Stimulated activated CD4-positive, alpha-beta T cell treated with anti-CD3 and anti-CD28 coated beads, Interleukin-1b, Interleukin-23, amount 100 ng/mL, for 48 hours (primary cell): ENCODE results near the gene MAP1LC3B2.

Source experiments
- DNase-seq: peaks from one replicate; pipeline ENCODE4 v3.0.0-alpha.2; 2020

MAP1LC3B2 gene

GRCh38 chr12:116597886-116598285 is 38.7 kb downstream of the MAP1LC3B2 start:
- no peak for DNase-seq

- no peak for DNase-seq
Measured at GRCh38 chr12:116598311-116599284, 39.4 kb downstream of the MAP1LC3B2 start.

- DNase-seq, result peak; percentile 49
Measured at GRCh38 chr12:116599285-116600136, 40.3 kb downstream of the MAP1LC3B2 start.

- DNase-seq, result no peak
Measured at GRCh38 chr12:116600959-116601918, 42.1 kb downstream of the MAP1LC3B2 start.

- DNase-seq, result no peak
Measured at GRCh38 chr12:116601933-116602810, 43.0 kb downstream of the MAP1LC3B2 start.

- DNase-seq, result no peak
Measured at GRCh38 chr12:116603546-116604177, 44.5 kb downstream of the MAP1LC3B2 start.

GRCh38 chr12:116604178-116604895 is 45.2 kb downstream of the MAP1LC3B2 start:
- no peak for DNase-seq

- DNase-seq, result no peak
Measured at GRCh38 chr12:116604951-116605641, 45.9 kb downstream of the MAP1LC3B2 start.

- DNase-seq, result no peak
Measured at GRCh38 chr12:116606397-116606796, 47.2 kb downstream of the MAP1LC3B2 start.

GRCh38 chr12:116607039-116607438 is 47.9 kb downstream of the MAP1LC3B2 start:
- no peak for DNase-seq

- peak; percentile 15 for DNase-seq
Measured at GRCh38 chr12:116609319-116610114, 50.3 kb downstream of the MAP1LC3B2 start.

GRCh38 chr12:116610971-116611541 is 51.9 kb downstream of the MAP1LC3B2 start:
- no peak for DNase-seq

- no peak for DNase-seq
Measured at GRCh38 chr12:116612436-116612835, 53.3 kb downstream of the MAP1LC3B2 start.

GRCh38 chr12:116613256-116613655 is 54.1 kb downstream of the MAP1LC3B2 start:
- DNase-seq, result no peak

GRCh38 chr12:116614194-116614915 is 55.2 kb downstream of the MAP1LC3B2 start:
- DNase-seq, result no peak

- no peak for DNase-seq
Measured at GRCh38 chr12:116615141-116615861, 56.1 kb downstream of the MAP1LC3B2 start.
